ENCODE data around the gene COASY.

The COASY gene

GRCh38 chr17:42571435-42572225, 9.7 kb downstream of the COASY start:
- DNase-seq (ENCODE audit: extremely low read depth in 1 of 2, low read depth in 1 of 2): no peak

GRCh38 chr17:42573095-42573494, 11.1 kb downstream of the COASY start:
- no peak for DNase-seq (ENCODE audit: extremely low read depth in 1 of 2, low read depth in 1 of 2)

DNA sequence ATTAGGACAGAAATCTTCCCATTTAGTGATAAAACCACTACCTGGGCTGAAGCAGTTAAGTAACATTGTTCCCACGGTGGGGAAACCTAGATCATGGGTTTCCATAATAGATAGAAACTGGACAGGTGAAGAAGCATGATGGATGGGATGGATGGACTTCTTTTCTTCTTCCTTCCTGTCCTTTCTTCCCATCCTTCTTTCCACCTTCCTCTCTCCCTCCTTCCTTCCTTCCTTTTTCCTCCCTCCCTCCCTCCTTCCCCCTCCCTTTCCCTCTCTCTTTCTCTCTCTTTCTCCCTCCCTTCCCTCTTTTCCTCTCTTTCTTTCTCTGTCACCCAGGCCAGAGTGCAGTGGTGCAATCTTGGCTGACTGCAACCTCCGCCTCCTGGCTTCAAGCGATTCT, 12.5 kb downstream of the COASY start:
- no peak for DNase-seq (ENCODE audit: extremely low read depth in 1 of 2, low read depth in 1 of 2)

DNA sequence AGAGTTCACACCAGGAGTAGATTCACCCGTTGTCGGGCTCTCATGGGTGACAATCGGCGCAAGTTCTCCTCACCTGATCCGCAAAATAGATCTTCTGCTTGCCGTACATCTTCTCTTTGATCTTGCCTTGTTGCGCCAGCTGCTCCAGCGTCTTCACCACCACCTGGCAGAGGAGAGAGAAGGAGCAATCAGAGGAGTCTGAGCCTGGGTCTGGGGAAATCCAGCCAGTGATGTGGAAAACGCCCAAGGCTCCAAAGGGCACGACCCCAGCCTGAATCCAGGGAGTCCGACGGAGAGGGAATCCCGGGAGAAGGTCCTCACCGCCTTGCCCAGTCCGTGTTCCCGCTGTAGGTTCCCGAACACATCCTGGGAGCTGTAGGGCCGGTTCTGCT, 15.2 kb downstream of the COASY start:
- DNase-seq (ENCODE audit: extremely low read depth in 1 of 2, low read depth in 1 of 2): no peak

DNA sequence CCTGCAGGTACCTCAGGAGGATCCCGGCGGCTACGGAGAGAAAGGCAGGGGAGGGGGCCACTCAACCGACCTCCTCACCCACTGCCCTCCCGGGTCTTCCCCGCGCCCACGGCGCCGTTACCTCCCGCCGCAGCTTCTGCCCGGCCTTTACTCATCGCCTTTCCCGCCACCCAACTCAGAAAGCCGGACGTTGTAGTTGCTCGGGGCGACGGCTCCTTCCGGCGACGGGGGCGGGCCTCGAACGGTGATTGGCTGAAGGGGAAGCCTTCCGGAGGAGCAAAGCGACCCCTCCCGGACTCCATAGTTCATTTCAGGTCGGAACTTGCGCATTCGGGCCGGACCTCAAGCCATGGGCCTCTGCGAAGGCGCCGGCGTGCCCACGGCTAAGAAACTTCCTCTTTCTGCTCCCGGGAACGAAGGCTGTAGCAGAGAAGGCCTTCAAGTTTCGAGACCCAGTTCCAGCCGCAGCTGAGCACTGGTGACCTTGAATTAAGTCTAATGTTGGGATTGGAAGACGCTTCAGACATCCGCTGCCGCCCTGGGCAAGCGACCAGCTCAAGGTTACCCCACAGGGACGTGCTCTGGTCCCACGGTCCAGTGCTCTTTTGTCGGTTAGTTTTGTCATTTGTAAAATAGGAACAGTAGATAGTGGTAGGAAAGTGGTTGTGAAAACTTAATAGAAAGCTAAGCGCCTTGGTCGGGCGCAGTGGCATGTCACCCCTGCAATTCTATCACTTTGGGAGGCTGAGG, 15.8 kb downstream of the COASY start, which contains the start of gene PSMC3IP:
PSMC3IP (minus strand) TSS at position 198 of the 750 bp plus-strand sequence; CDS start at position 155, 43 bp downstream.
- peak; percentile 90 to 93 for DNase-seq (ENCODE audit: extremely low read depth in 1 of 2, low read depth in 1 of 2)

DNA sequence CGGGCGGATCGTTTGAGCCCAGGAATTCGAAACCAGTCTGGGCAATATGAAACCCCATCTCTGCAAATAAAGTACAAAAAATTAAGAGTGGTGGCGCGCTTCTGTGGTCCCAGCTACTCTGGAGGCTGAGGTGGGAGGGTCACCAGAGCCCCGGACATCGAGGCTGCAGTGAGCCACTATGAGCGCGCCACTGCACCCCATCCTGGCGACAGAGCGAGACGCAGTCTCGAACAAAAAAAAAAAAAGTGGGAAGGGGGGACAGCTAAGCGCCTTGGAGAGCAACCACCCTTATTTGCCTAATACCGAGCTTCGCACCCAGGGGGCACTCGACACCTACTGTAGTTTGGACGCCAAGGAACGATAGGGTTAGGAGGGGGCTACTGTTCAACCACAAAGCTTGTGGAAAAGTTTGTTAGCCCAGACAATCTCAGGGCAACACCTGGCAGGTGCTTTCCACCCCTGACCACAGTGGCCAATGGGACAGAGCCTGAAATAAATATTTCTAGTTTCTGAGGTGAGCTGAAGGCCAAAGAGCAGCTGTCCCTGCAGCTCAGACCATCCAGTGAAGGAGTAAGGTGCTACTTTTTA, 16.4 kb downstream of the COASY start:
- DNase-seq (ENCODE audit: extremely low read depth in 1 of 2, low read depth in 1 of 2): peak in 1 of 2 donors; percentile 55

- DNase-seq (ENCODE audit: extremely low read depth in 1 of 2, low read depth in 1 of 2): no peak
Measured at GRCh38 chr17:42579794-42580551, 18.0 kb downstream of the COASY start.

DNA sequence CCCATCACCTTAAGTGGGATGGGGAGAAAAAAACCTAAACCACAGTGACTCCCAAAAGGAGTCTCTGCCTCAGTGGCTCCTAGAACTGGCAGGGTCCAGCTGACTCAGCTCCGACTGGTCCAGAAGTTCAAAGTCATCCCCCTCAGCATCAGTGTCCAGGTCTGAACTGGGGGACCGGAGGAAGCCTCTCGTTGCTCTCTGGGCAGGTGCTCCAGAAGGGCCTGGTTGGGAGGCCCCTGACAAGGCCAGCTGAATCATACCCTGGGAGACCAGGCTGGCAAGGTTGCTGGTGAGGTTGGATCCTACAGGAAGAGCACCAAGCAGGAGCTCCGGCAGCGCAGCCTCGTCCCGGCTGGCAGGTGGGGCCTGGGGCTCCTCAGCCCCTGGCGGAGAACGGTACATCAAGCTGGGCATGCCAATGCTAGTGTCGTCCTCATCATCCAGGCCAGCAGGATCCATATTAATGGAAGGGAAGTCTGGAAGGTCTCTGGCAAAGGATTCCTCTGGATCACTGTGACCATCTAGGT, 19.9 kb downstream of the COASY start:
- no peak for DNase-seq (ENCODE audit: extremely low read depth in 1 of 2, low read depth in 1 of 2)

DNA sequence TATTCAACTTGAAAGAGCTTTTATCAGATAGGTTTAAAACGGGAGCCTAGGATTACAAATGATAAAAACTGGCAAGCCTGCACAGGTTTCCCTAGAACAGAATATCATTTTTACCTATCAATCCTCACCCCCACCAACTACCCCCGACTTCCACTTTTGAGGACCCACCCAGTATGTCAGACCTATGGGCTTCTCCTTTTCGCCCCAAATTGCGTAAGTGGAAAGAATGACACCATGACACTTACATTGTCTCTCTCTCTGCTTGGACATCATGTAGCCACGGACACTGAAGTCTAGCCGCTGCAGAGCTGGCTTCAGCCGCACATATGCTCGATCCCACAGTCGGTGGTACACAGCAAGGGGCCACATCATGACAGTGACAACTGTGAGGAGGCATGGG, 22.9 kb downstream of the COASY start:
- no peak for DNase-seq (ENCODE audit: extremely low read depth in 1 of 2, low read depth in 1 of 2)

GRCh38 chr17:42585353-42585752, 23.4 kb downstream of the COASY start:
- no peak for DNase-seq (ENCODE audit: extremely low read depth in 1 of 2, low read depth in 1 of 2)

DNA sequence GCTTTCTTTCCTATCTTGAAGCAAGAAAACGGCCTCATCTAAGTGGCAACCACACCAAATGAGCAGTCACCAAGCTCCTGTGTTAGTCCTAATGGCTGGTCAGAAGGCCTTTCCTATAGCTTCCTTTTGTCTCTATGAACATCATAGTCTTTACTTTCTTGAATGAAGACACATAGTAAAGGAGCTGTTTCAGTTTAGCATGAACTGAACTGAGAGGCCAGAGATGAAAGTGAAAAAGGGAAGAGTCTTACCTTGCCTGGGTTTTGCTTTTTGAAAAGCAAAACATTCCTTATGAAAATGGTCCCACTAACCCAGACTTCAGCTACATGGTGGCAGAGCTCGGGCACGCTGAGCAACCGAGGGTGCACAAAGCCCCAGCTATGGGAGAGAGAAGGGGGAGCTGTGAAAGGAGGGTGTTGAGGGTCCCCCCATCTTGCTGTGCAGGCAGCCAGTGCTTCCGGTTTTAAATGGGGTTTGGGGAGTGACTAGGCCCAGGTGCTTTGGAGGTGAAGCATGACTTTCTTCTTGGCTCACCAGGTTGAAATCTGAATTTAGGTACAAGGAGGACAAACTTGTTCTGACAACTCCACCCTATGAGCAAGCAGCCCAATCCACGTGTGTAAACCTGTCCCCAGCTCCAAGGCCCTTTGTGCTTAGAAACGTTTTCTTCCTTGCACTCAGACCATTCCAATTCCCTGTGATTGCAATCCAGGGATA, 24.7 kb downstream of the COASY start:
- no peak for DNase-seq (ENCODE audit: extremely low read depth in 1 of 2, low read depth in 1 of 2)

DNA sequence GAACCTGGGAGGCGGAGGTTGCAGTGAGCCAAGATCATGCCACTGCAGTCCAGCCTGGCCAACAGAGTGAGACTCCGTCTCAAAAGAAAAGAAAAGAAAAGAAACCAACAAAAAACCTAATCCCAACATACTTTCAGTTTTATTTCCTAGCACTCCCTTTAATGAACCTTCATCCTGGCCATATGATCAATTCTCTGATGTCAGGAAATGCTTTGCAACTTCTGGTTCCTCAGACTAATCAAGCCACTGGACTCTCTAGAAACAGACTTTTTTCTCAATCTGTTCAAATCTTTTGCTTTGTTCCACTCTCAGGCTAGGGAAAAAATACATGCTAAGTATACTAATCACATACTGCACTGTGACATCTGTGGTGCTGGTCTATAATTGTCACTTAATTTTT, 28.9 kb downstream of the COASY start:
- DNase-seq (ENCODE audit: extremely low read depth in 1 of 2, low read depth in 1 of 2): no peak

- DNase-seq (ENCODE audit: extremely low read depth in 1 of 2, low read depth in 1 of 2): no peak
Measured at GRCh38 chr17:42591411-42591810, 29.5 kb downstream of the COASY start.

GRCh38 chr17:42596386-42596785, 34.4 kb downstream of the COASY start:
- no peak for DNase-seq (ENCODE audit: extremely low read depth in 1 of 2, low read depth in 1 of 2)

- no peak for DNase-seq (ENCODE audit: extremely low read depth in 1 of 2, low read depth in 1 of 2)
Measured at GRCh38 chr17:42598905-42599304, 37.0 kb downstream of the COASY start.

DNA sequence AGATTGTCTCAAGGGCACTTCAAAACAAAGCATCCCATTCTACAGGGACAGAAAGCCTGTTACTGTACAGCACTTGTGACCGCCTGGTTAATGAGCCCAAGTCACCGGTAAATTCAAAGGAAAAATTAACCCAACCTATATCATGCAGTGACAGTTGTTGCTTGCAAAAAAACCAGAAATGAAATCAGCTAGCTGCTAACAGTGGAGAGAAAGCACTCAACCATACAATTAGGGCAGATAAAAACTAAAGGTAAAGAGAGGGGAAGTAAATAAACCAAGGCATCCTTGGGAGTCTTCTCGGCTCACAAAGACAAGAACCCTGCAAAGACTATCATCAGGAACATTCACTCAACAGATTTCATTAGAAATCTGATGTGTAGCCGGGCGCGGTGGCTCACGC, 41.4 kb downstream of the COASY start:
- no peak for DNase-seq (ENCODE audit: extremely low read depth in 1 of 2, low read depth in 1 of 2)

- no peak for DNase-seq (ENCODE audit: extremely low read depth in 1 of 2, low read depth in 1 of 2)
Measured at GRCh38 chr17:42607769-42608168, 45.8 kb downstream of the COASY start.

DNA sequence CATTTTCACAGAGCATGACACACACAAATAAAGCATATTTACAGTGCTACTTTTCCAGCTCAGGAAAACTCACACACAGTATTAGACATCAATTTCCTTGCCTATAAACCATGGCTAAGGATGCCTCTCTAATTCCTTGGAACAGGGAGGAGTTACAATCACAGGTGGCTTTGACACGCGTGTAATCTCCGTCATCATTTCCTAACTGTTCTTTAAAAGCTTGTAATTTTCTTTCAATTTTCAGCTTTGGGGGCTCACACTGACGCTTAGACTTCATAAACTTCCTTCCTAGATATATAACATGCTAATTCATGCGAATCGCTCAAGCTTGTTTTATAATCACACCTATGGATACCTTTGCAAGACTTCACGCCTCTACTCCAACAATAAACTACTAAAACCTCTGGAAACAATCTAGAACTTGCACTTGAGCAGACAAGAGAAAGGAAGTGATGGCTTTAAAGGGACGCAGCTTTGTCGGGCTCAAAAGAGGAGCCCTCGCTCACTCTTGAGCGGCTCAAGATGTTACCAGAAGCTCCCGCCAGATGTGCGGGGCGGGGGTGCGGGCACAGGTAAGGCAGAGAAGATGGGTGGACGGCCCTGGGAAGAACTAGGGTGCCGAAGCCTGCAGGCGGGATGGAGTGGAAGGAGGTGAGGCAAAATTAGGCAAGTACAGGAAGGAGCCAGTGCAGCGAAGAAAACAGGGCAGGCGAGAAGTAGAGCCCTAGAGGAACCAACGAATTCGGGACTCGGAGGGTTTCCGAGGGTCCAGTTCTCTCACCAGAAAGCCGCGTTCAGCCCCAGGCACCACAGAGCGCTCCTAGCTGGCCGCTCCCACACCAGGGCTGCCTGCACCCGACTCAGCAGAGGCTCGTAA, 46.6 kb downstream of the COASY start:
- DNase-seq (ENCODE audit: extremely low read depth in 1 of 2, low read depth in 1 of 2): peak in 1 of 2 donors; percentile 4

GRCh38 chr17:42609182-42609813, 47.4 kb downstream of the COASY start, which contains the start of the genes RETREG3 and TUBG1:
TSS of gene RETREG3 (minus strand) at chr17:42609374. CDS start at chr17:42609324, 50 bp downstream.
TSS of gene TUBG1 (plus strand) at chr17:42609683. CDS start at chr17:42609738, 55 bp downstream.
- peak; percentile 97 to 100 for DNase-seq (ENCODE audit: extremely low read depth in 1 of 2, low read depth in 1 of 2)

Measured in stimulated activated CD8-positive, alpha-beta memory T cell treated with anti-CD3 and anti-CD28 coated beads, Interleukin-7, amount 100 ng/mL, for 48 hours (primary cell).